Activated CD4-positive, alpha-beta T cell treated with anti-CD3 and anti-CD28 coated beads for 36 hours (primary cell): Measurements from ENCODE around the gene ELFN1. TPM values are rescaled to one million over a fixed set of nuclear protein-coding genes. Genes with fewer than 3 reads are reported as not detected.

Experiments used
- ATAC-seq: fragments of 200-7000 bp; cut with Tn5 transposase; one replicate; pipeline ENCODE4 v1.10.0; 2021; ENCODE audit warnings: mild to moderate bottlenecking, moderate library complexity
- CTCF ChIA-PET: fragments of 350-600 bp; sonication (Branson Sonifier 250); formaldehyde crosslinking; loops from one replicate; lab custom pipeline; 2021; ENCODE audit warnings: antibody characterized with exemption; lab: Charles Lee
- POLR2A ChIA-PET: fragments of 350-600 bp; sonication (Branson Sonifier 250); formaldehyde crosslinking; loops from one replicate; lab custom pipeline; 2021; ENCODE audit warnings: antibody characterized with exemption, inconsistent platforms; lab: Charles Lee
- DNase-seq: peaks from one replicate; pipeline ENCODE4 v3.0.0-alpha.2; 2020
- H3K27ac Mint-ChIP-seq: one replicate; pipeline ENCODE4 v1.8.0; 2021; ENCODE audit warnings: mixed read lengths
- H3K27me3 Mint-ChIP-seq: one replicate; pipeline ENCODE4 v1.8.0; 2021; ENCODE audit warnings: mixed read lengths
- H3K36me3 Mint-ChIP-seq: one replicate; pipeline ENCODE4 v1.8.0; 2021; ENCODE audit warnings: low read depth, mixed read lengths
- H3K4me1 Mint-ChIP-seq: one replicate; pipeline ENCODE4 v1.8.0; 2021; ENCODE audit warnings: mixed read lengths
- H3K4me3 Mint-ChIP-seq: one replicate; pipeline ENCODE4 v1.8.0; 2021; ENCODE audit warnings: mild to moderate bottlenecking, moderate library complexity, mixed read lengths
- H3K9me3 Mint-ChIP-seq: one replicate; pipeline ENCODE4 v1.8.0; 2021; ENCODE audit warnings: low read depth, mixed read lengths
- intact Hi-C, 2 experiments: fragments of 100-400 bp; cut with DNase I in 1 of 2; cut with micrococcal nuclease in 1 of 2; formaldehyde crosslinking; loops; one replicate each; pipeline versions ENCODE4 v1.14.2 to v1.15.1; 2022 to 2024; cut with DNase I, micrococcal nuclease
- total RNA-seq, 2 experiments: library from RNA; stranded (reverse); gene quantifications; one replicate each; pipeline ENCODE4 v1.2.3, GENCODE V29; 2021

ELFN1 gene
- total RNA-seq, 2 experiments from 2014 or later: 0.05 to 0.09 TPM

- Mint-ChIP-seq H3K27me3 (peaks cover 5% of the 10 kb centered on the region), H3K36me3 (no peaks in the 10 kb centered on the region), H3K4me3 (no peak overlapping the region), H3K9me3 (no peaks in the 10 kb centered on the region), H3K4me1 (no peaks in the 10 kb centered on the region), H3K27ac (no peak overlapping the region)
- CTCF ChIA-PET: interaction anchor here (0.6 kb wide), 1 partner anchor 80 kb away, joined by 3 read pairs; no protein-coding TSS in a partner anchor
- POLR2A ChIA-PET: no interaction called here
- intact Hi-C loops: no loop called here
- DNase-seq (no peak), ATAC-seq (no peak)
These were observed 18.2 kb upstream of the ELFN1 start for GRCh38 chr7:1651891-1652290.

GRCh38 chr7:1653500-1653899 is 16.6 kb upstream of the ELFN1 start:
- H3K27ac Mint-ChIP-seq: no peak overlapping the region
- peaks cover 10% of the 10 kb centered on the region for H3K27me3 Mint-ChIP-seq
- intact Hi-C loops: no loop called here
- no peaks in the 10 kb centered on the region for H3K4me1 Mint-ChIP-seq
- no peak overlapping the region for H3K4me3 Mint-ChIP-seq
- ChIA-PET CTCF (no interaction called here), POLR2A (no interaction called here)
- DNase-seq: no peak
- H3K36me3 Mint-ChIP-seq: no peaks in the 10 kb centered on the region
- no peak for ATAC-seq
- H3K9me3 Mint-ChIP-seq: no peaks in the 10 kb centered on the region

- intact Hi-C loops: no loop called here
- no peak for ATAC-seq
- Mint-ChIP-seq H3K4me3 (no peak overlapping the region), H3K9me3 (no peaks in the 10 kb centered on the region), H3K4me1 (no peaks in the 10 kb centered on the region), H3K27ac (no peak overlapping the region), H3K27me3 (peaks cover 12% of the 10 kb centered on the region), H3K36me3 (no peaks in the 10 kb centered on the region)
- ChIA-PET CTCF (no interaction called here), POLR2A (no interaction called here)
- no peak for DNase-seq
These were observed 16.0 kb upstream of the ELFN1 start for GRCh38 chr7:1654111-1654510.

- H3K4me3 Mint-ChIP-seq: no peak overlapping the region
- DNase-seq: no peak
- H3K9me3 Mint-ChIP-seq: no peaks in the 10 kb centered on the region
- CTCF ChIA-PET: no interaction called here
- no peaks in the 10 kb centered on the region for H3K36me3 Mint-ChIP-seq
- POLR2A ChIA-PET: no interaction called here
- intact Hi-C loops: loop anchor here in 1 of 2 experiments (5.0 kb wide), 1 partner anchor 1103 kb away; no protein-coding TSS in a partner anchor
- peaks cover 12% of the 10 kb centered on the region for H3K27me3 Mint-ChIP-seq
- no peak overlapping the region for H3K27ac Mint-ChIP-seq
- no peak for ATAC-seq
- H3K4me1 Mint-ChIP-seq: no peaks in the 10 kb centered on the region
These were observed 15.2 kb upstream of the ELFN1 start for GRCh38 chr7:1654738-1655475.

- H3K27me3 Mint-ChIP-seq: peaks cover 24% of the 10 kb centered on the region
- H3K4me3 Mint-ChIP-seq: no peak overlapping the region
- DNase-seq (no peak), ATAC-seq (no peak)
- intact Hi-C loops: loop anchor here (5.0 to 10.0 kb wide), 5 partner anchors 87 to 1107 kb away; partner anchors contain the start of genes MAD1L1 (in 1 of the 2) and PSMG3 (in 1 of the 2)
- POLR2A ChIA-PET: no interaction called here
- H3K36me3 Mint-ChIP-seq: no peaks in the 10 kb centered on the region
- CTCF ChIA-PET: interaction anchor here (0.6 kb wide), 1 partner anchor 411 kb away, joined by 3 read pairs; no protein-coding TSS in a partner anchor
- peaks cover 2% of the 10 kb centered on the region for H3K4me1 Mint-ChIP-seq
- H3K27ac Mint-ChIP-seq: no peak overlapping the region
- no peaks in the 10 kb centered on the region for H3K9me3 Mint-ChIP-seq
These were observed 10.4 kb upstream of the ELFN1 start for GRCh38 chr7:1659696-1660095.

GRCh38 chr7:1661461-1661860 is 8.6 kb upstream of the ELFN1 start:
- no peak overlapping the region for H3K4me3 Mint-ChIP-seq
- peaks cover 2% of the 10 kb centered on the region for H3K4me1 Mint-ChIP-seq
- POLR2A ChIA-PET: no interaction called here
- ATAC-seq: no peak
- H3K27ac Mint-ChIP-seq: no peak overlapping the region
- intact Hi-C loops: loop anchor here (5.0 to 10.0 kb wide), 4 partner anchors 89 to 683 kb away; partner anchors contain the start of genes MAD1L1 (in 1 of the 2) and PSMG3 (in 1 of the 2)
- CTCF ChIA-PET: interaction anchor here (0.7 to 1.0 kb wide), 2 partner anchors 534 to 771 kb away, joined by 6 read pairs; no protein-coding TSS in a partner anchor
- H3K9me3 Mint-ChIP-seq: no peaks in the 10 kb centered on the region
- DNase-seq: no peak
- peaks cover 21% of the 10 kb centered on the region for H3K27me3 Mint-ChIP-seq
- H3K36me3 Mint-ChIP-seq: no peaks in the 10 kb centered on the region

- no peak for ATAC-seq
- intact Hi-C loops: loop anchor here (5.0 to 10.0 kb wide), 4 partner anchors 90 to 683 kb away; partner anchors contain the start of genes MAD1L1 (in 1 of the 2) and PSMG3 (in 1 of the 2)
- DNase-seq: peak; percentile 4
- ChIA-PET POLR2A (interaction anchor here (0.5 kb wide), 1 partner anchor 264 kb away, joined by 5 read pairs; no protein-coding TSS in a partner anchor), CTCF (interaction anchor here (0.7 to 1.0 kb wide), 3 partner anchors 23 to 770 kb away, joined by 3 to 6 read pairs (median 6); no protein-coding TSS in a partner anchor)
- H3K36me3 Mint-ChIP-seq: no peaks in the 10 kb centered on the region
- H3K27ac Mint-ChIP-seq: no peak overlapping the region
- no peak overlapping the region for H3K4me3 Mint-ChIP-seq
- peaks cover 2% of the 10 kb centered on the region for H3K4me1 Mint-ChIP-seq
- H3K27me3 Mint-ChIP-seq: peaks cover 19% of the 10 kb centered on the region
- H3K9me3 Mint-ChIP-seq: no peaks in the 10 kb centered on the region
These were observed 8.0 kb upstream of the ELFN1 start for GRCh38 chr7:1662101-1662500.

GRCh38 chr7:1662767-1663166 is 7.3 kb upstream of the ELFN1 start:
- intact Hi-C loops: loop anchor here (5.0 to 10.0 kb wide), 4 partner anchors 90 to 682 kb away; partner anchors contain the start of genes MAD1L1 (in 1 of the 2) and PSMG3 (in 1 of the 2)
- Mint-ChIP-seq H3K36me3 (no peaks in the 10 kb centered on the region), H3K27ac (no peak overlapping the region), H3K9me3 (no peaks in the 10 kb centered on the region), H3K27me3 (peaks cover 19% of the 10 kb centered on the region), H3K4me1 (peaks cover 2% of the 10 kb centered on the region), H3K4me3 (no peak overlapping the region)
- ATAC-seq (no peak), DNase-seq (no peak)
- ChIA-PET CTCF (interaction anchor here (0.7 kb wide), 1 partner anchor 22 kb away, joined by 3 read pairs; no protein-coding TSS in a partner anchor), POLR2A (interaction anchor here (0.5 kb wide), 1 partner anchor 263 kb away, joined by 5 read pairs; no protein-coding TSS in a partner anchor)

- CTCF ChIA-PET: interaction anchor here (0.6 kb wide), 1 partner anchor 150 kb away, joined by 3 read pairs; no protein-coding TSS in a partner anchor
- POLR2A ChIA-PET: no interaction called here
- Mint-ChIP-seq H3K36me3 (no peaks in the 10 kb centered on the region), H3K27me3 (peaks cover 20% of the 10 kb centered on the region), H3K4me1 (peaks cover 5% of the 10 kb centered on the region), H3K9me3 (no peaks in the 10 kb centered on the region), H3K4me3 (no peak overlapping the region), H3K27ac (no peak overlapping the region)
- intact Hi-C loops: loop anchor here (5.0 to 10.0 kb wide), 4 partner anchors 91 to 682 kb away; partner anchors contain the start of genes MAD1L1 (in 1 of the 2) and PSMG3 (in 1 of the 2)
- ATAC-seq: peak; percentile 30
- DNase-seq: peak; percentile 19
These were observed 6.9 kb upstream of the ELFN1 start for GRCh38 chr7:1663223-1663622.

- Mint-ChIP-seq H3K9me3 (no peaks in the 10 kb centered on the region), H3K27me3 (peaks cover 23% of the 10 kb centered on the region), H3K4me3 (no peak overlapping the region), H3K4me1 (peaks cover 7% of the 10 kb centered on the region), H3K36me3 (no peaks in the 10 kb centered on the region), H3K27ac (no peak overlapping the region)
- POLR2A ChIA-PET: no interaction called here
- CTCF ChIA-PET: interaction anchor here (0.6 kb wide), 1 partner anchor 149 kb away, joined by 3 read pairs; no protein-coding TSS in a partner anchor
- ATAC-seq (no peak), DNase-seq (peak; percentile 16)
- intact Hi-C loops: loop anchor here (1.0 to 10.0 kb wide), 6 partner anchors 91 to 681 kb away; partner anchors contain the start of genes MAD1L1 (in 1 of the 2) and PSMG3 (in 1 of the 2)
These were observed 6.0 kb upstream of the ELFN1 start for GRCh38 chr7:1663857-1664651.
